Choroid plexus epithelial cell (primary cell): ENCODE results near the gene TGFBR2.

Experiments used
- DNase-seq: peaks from one replicate; pipeline ENCODE4 v3.0.0-alpha.2; 2010; ENCODE audit warnings: low read depth
- H3K4me3 ChIP-seq: 2 replicates; pipeline ENCODE4 v1.5.1; 2011; ENCODE audit warnings: low read depth, mild to moderate bottlenecking, control low read depth, low read length, moderate library complexity
- TF ChIP-seq, protein P1 (sequence below): conservative IDR thresholded peaks from 2 replicates; pipeline ENCODE4 v1.5.1; 2011; ENCODE audit warnings: low read depth, mild to moderate bottlenecking, control low read depth, inconsistent platforms, low read length, moderate library complexity

Gene TGFBR2

DNA sequence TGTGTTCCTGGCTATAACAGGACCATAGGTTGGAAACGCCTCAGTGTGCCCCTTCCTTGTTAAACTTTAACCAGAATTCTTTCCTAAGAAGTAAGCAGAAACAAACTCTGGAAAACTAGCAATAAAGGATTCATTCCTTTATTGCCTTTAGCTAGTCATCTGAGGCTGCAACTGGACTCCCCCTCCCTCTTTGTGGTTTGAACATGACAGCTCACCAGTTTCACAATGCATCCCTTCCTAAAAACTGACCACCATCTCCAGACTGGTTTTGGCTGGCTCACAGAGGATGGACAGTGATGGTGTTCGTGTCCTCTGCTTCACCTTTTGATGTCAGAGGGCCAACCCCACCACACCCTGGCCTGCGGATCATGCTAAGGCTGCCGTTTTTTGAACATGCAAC is 27.9 kb upstream of the TGFBR2 start:
- peak; percentile 94 for DNase-seq
- TF ChIP-seq, protein P1, sequence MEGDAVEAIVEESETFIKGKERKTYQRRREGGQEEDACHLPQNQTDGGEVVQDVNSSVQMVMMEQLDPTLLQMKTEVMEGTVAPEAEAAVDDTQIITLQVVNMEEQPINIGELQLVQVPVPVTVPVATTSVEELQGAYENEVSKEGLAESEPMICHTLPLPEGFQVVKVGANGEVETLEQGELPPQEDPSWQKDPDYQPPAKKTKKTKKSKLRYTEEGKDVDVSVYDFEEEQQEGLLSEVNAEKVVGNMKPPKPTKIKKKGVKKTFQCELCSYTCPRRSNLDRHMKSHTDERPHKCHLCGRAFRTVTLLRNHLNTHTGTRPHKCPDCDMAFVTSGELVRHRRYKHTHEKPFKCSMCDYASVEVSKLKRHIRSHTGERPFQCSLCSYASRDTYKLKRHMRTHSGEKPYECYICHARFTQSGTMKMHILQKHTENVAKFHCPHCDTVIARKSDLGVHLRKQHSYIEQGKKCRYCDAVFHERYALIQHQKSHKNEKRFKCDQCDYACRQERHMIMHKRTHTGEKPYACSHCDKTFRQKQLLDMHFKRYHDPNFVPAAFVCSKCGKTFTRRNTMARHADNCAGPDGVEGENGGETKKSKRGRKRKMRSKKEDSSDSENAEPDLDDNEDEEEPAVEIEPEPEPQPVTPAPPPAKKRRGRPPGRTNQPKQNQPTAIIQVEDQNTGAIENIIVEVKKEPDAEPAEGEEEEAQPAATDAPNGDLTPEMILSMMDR = no peak
- H3K4me3 ChIP-seq = no peak overlapping the region

DNA sequence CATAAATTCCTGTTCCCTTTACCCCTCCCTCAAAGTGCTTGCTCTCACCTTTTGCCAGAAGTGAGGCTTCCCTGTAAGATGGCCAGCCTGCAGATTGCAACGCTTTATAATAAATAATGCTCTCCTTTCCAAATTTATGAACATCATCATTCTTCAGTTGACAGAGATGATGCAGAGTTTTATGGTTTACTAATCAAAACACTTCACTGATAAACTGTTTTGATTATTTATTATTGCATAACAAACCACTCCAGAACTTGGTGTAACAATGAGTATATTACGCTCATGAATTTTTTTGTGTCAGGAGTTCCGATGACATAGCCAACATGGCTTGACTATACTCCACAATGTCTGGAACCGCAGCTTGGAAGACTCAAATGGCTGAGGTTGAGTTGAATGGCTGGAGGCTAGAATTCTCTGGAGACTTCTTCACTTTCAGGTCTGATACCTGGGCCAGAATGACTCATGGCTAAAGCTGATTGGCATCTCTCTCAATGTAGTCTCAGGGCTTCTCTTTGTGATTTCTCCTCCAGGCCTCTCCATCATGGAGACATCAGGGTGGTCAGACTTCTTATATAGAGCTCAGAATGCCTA is 27.3 kb upstream of the TGFBR2 start:
- H3K4me3 ChIP-seq = no peak overlapping the region
- TF ChIP-seq, protein P1 = no peak
- DNase-seq = no peak

DNA sequence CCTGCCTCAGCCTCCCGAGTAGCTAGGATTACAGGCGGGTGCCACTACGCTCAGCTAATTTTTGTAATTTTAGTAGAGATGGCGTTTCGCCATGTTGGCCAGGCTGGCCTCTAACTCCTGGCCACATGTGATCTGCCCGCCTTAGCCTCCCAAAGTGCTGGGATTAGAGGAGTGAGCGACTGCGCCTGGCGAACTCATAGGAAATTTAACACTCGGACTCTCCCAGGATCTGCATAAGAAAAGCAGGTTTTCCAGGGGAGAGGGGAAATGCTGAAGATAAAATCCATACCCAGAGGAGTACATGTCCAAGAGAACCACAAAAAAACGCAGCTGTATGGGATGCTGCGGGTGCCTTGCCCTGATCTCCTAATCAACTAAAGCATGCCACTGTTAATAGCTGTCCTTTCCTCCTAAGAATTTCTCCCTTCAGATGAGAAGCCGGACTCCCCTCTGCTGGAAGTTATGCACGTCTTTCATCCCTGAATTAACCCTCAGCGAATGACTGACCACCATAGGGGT is 25.3 kb upstream of the TGFBR2 start:
- TF ChIP-seq, protein P1 = no peak
- H3K4me3 ChIP-seq = no peak overlapping the region
- DNase-seq = no peak

DNA sequence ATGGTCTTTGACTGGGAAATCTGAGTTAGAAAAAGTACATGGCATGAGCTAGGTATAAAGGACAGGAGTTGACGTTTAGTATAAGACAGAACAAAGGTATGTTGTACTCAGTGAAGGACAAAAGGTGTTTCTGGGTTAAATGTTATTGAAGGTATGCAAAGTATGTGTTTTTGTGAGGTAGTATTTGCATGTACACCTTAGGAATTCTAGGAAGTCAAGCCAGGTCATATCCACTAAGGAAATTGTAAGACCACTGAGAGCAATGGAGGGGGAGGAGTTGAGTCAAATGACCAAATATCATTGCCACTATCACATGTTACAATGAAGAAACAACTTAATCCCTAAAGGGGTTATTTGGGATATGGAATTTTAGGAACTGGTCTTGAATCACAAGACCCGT is 24.4 kb upstream of the TGFBR2 start:
- TF ChIP-seq, protein P1 = no peak
- H3K4me3 ChIP-seq = no peak overlapping the region
- DNase-seq = no peak

DNA sequence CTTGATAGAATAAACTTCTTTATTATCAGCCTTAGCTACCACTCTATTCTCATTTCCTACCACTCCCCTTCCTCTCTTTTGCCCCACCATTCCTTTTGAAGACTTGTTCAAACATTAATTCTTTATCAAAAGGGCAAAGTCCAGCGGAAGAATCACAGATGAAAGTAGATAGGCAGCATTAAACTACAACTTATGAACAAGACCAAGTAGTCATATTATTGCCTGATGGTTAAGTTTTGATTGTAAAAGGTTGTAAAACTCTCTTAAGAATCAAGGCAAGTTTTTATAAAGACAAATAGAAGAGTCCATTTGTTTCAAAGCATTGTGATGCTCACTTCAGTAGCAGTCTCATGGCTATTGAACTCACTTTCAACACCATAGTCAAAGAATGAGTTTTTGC is 22.4 kb upstream of the TGFBR2 start:
- no peak overlapping the region for H3K4me3 ChIP-seq
- no peak for DNase-seq
- TF ChIP-seq, protein P1 = no peak

DNA sequence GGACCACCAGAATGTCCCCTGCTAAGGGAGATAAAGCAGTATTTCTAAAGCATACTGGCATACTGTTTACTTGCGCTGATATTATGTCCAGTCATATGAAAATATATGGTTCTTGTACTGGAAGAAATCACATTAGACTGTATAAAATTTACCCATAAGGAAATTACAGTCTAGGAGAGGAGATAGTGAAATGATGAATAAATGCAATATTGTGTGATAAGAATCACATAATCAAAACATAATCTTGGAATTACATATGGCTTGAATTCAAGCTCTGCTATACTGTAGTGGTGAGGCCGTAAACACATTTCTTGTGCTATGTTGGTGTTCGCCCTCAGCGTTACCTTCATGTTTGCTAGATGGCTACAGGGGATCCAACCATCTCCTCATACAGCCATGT is 20.7 kb upstream of the TGFBR2 start:
- no peak overlapping the region for H3K4me3 ChIP-seq
- TF ChIP-seq, protein P1 = no peak
- no peak for DNase-seq

DNA sequence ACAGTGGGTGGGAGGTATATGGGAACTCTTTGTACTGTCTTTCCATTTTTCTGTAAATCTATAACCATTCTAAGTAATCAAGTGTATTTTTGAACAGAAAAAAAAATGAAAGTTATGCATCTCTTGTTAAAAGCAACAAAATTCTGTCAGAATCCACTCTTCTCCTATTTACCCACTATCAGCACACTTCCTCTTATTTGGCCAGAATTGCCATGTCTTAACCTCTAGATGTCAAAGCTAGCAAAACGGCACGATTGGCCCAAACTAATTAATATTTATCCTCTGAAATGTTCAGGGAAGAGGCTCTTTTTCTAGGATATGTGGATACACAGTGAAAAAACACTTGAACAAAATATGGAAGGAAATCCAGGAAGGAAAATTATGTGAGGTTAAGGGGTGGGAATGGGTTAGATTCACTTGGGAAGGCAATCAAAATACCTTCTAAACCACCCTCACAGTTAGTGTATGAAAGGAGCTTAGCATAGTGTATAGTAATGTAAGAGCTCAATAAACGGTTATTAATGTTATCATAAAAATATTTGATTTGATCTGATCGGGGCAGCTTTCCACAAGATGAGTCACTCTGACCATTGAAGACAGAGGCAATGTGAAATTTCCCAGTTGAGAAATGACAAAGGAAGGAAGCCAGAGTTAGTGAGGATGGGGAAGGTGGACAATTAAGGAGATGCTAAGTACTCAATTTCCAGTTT is 20.1 kb upstream of the TGFBR2 start:
- DNase-seq = no peak
- TF ChIP-seq, protein P1 = no peak
- no peak overlapping the region for H3K4me3 ChIP-seq
